DOHH2 (cell line): Measurements from ENCODE around the gene C17orf100.

Source experiments
- CTCF ChIP-seq: fragments of 200-600 bp; sonication (generic); IDR thresholded peaks from one replicate; pipeline ENCODE4 v1.5.1; 2014; ENCODE audit warnings: antibody characterized with exemption, mild to moderate bottlenecking, low read depth, low read length; ENCODE audit not compliant: poor library complexity, severe bottlenecking
- EZH2phosphoT487 ChIP-seq: fragments of 200-600 bp; sonication (generic); IDR thresholded peaks from 2 replicates; pipeline ENCODE4 v1.6.1; 2017; ENCODE audit warnings: borderline replicate concordance, mild to moderate bottlenecking, antibody characterized with exemption, low read length, moderate library complexity, mixed read lengths

DNA sequence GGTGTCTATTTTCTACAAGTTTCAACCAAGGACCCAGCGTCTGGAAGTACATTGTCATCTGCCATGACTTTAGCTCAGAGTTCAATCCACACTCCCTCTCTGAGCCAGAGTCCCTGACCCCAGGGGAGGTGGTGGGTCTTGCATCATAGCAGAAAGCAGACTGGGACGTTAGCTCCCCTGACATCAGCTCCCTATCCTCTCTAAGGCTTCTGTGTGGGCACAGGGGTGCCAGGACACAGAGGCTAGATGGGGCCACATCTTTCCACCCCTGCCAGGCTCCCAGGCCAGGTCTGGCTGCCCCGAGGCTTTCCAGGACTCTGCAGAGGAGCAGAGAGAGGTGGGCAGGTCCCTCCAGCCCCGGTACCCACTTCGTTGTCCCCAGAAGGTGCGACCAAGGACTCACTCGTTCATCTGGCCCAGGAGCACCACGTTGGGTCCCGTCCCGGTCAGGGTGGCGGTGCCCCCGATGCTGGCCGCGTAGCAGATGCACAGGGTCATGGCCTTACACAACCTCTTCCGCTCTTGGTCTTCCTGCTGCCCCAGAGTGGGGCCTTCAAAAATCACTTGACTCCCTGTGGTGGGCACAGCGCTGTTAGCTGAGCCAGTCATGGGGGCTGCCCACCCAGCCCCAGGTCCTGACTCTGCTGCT, 51.1 kb downstream of the C17orf100 start:
- TF ChIP-seq CTCF, result no peak
- TF ChIP-seq EZH2phosphoT487, result no peak
